ENCODE results near the gene TCF12.

Gene TCF12

DNA sequence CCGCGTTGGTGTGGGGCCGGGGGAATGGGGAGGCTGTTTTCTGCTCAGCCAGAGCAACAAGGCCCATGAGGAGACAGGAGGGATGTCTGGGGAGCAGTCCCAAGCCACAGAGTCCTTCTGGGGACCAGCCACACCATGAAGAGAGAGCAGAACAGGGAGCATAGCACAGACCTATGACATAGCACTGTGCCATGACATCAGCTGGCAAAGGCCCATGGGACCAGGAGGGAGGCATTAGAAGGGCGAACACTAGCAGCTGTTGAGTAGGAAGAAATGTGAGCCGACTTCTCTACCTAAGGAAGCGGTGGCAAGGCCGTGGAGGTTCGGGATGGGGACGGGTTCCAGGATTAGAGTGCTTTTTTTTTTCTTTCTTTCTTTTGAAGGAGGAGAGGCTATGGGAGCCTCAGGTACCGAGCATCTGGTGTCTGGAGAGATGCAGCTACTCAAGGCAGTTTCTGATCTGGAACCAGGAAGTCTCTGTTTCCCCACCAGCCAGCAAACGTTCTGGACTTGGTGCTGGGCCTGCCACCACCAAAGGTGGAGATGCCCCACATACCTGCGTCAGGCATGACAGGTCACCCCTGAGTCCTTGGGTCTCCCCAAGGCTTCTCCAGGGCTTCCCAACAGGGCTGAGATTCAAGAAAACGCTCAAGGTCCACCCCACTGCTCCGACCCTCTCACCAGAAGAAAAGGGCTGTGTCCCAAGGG, 380.6 kb downstream of the TCF12 start:
- H3K27ac ChIP-seq (ENCODE audit: low read length), result no peak overlapping the region
- H3K9me3 ChIP-seq (ENCODE audit: control insufficient read depth, low read depth, low read length), result no peaks in the 10 kb centered on the region
- H3K9ac ChIP-seq (ENCODE audit: low read length), result no peak overlapping the region
- no peaks in the 10 kb centered on the region for H3K36me3 ChIP-seq (ENCODE audit: control insufficient read depth, low read depth, low read length)
- no peaks in the 10 kb centered on the region for H3K27me3 ChIP-seq (ENCODE audit: control insufficient read depth, insufficient read depth, low read length)
- no peak overlapping the region for H3K4me3 ChIP-seq (ENCODE audit: low read length)
- peaks cover 7% of the 10 kb centered on the region for H3K4me1 ChIP-seq (ENCODE audit: control insufficient read depth, low read depth, low read length)

DNA sequence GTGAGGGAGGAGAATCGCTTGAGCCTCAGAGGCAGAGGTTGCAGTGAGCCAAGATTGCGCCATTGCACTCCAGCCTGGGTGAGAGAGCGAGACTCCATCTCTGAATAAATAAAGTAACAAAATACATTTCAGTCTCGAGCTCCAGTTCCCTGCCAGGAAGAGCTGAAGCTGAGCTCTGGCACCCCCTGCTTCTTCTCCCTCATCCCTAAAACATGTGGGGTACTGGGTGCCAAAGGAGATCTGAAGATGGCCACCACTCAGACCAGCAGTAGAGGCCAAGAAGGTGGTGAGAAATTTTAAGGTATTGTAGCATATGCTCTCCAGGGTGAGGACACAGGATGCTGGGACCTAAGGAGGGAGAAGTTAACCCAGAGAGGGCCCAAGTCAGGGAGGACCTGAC, 382.9 kb downstream of the TCF12 start:
- Histone ChIP-seq H3K27ac (ENCODE audit: low read length) (no peak overlapping the region), H3K27me3 (ENCODE audit: control insufficient read depth, insufficient read depth, low read length) (no peaks in the 10 kb centered on the region), H3K4me3 (ENCODE audit: low read length) (no peak overlapping the region), H3K36me3 (ENCODE audit: control insufficient read depth, low read depth, low read length) (no peaks in the 10 kb centered on the region), H3K9ac (ENCODE audit: low read length) (no peak overlapping the region), H3K9me3 (ENCODE audit: control insufficient read depth, low read depth, low read length) (no peaks in the 10 kb centered on the region), H3K4me1 (ENCODE audit: control insufficient read depth, low read depth, low read length) (peaks cover 7% of the 10 kb centered on the region)

DNA sequence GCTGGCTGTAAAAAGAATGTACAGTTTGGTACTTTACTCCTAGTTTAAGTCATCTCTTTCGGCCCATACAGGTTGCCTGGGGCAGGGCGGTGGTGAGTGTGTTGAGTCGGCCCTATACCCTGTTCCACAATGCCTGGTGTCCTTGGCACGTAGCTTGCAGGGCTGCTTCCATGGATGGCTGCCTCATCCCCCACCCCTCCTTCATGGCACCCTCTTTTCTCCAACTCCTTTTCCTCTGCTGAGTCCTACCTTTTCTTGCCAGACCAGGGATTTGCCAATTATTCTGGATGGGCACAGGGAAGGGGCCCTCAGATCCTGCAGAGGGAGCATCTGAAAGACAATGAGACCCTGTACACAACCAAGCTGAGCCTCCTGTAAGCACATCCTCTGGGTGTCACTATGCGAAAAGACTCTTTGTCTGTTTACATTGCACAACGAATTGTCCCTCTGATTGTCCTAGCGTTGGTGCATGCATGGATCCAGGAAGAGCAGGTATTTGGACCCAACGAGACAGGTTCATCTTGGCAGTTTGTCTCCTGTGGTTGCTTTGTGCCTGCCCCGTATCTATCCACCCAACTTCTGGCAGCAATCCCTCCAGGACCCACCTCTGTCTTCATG, 384.3 kb downstream of the TCF12 start:
- no peak overlapping the region for H3K9ac ChIP-seq (ENCODE audit: low read length)
- no peaks in the 10 kb centered on the region for H3K36me3 ChIP-seq (ENCODE audit: control insufficient read depth, low read depth, low read length)
- H3K9me3 ChIP-seq (ENCODE audit: control insufficient read depth, low read depth, low read length), result no peaks in the 10 kb centered on the region
- H3K27ac ChIP-seq (ENCODE audit: low read length), result no peak overlapping the region
- H3K27me3 ChIP-seq (ENCODE audit: control insufficient read depth, insufficient read depth, low read length), result no peaks in the 10 kb centered on the region
- H3K4me3 ChIP-seq (ENCODE audit: low read length), result no peak overlapping the region
- peaks cover 7% of the 10 kb centered on the region for H3K4me1 ChIP-seq (ENCODE audit: control insufficient read depth, low read depth, low read length)

DNA sequence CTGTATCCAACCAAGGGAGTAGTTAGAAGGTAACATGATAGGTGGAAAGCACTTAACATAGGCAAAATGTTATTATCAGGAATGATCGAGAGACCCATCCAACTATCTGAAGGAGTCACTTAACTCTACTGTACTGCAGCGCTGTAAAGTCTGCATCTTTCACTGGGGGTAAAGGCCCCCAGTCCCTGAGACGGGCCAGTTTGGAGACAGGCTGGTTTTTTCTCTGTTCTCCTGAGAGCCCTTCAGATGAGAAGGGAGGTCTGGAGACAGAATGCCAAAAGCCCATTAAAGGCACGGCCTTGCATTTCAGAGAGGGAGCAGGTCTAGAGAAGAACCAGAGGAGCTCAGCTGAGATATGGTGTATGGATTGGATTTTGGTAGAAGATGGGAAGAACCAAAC, 386.6 kb downstream of the TCF12 start:
- no peaks in the 10 kb centered on the region for H3K27me3 ChIP-seq (ENCODE audit: control insufficient read depth, insufficient read depth, low read length)
- peaks cover 7% of the 10 kb centered on the region for H3K4me1 ChIP-seq (ENCODE audit: control insufficient read depth, low read depth, low read length)
- H3K9me3 ChIP-seq (ENCODE audit: control insufficient read depth, low read depth, low read length), result no peaks in the 10 kb centered on the region
- H3K9ac ChIP-seq (ENCODE audit: low read length), result no peak overlapping the region
- H3K36me3 ChIP-seq (ENCODE audit: control insufficient read depth, low read depth, low read length), result no peaks in the 10 kb centered on the region
- H3K4me3 ChIP-seq (ENCODE audit: low read length), result no peak overlapping the region
- H3K27ac ChIP-seq (ENCODE audit: low read length), result no peak overlapping the region

DNA sequence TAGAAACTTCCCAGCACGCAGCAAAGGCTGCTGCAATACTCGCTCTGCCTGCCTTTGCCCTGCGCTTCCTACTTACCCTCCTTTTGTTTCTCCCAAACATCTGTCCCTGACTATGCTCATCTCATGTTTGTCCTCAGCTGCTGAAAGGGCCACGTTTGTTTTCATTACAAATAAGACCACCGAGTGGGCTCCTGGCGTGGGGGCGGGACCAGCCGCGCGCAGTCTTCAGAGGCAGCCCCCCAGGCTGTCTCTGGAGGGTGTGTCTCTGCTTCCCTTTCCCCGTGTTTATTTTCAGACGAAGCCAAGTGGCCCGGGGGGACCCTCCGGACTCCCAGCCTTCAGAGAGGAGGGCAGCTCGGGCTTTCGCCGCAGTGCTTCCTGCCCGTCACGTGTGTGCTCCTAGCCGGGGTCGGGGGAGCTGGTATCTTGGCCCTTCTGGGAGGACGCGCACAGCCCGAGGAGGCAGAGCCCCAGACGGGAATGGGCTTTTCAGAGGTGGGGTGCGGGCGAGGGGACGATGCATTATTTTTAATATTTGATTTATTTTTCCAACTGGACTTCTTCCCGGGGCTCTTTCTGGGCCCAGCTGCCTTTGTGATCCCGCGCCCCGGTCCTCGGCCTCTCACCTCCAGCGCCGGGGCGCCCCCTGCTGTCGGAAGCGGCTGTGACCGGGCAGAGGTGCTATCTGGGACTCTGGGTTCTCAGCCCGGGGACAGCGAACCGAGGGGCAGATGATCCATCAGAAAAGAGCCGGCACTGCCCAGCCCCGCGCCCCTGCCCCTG, 387.9 kb downstream of the TCF12 start:
- Histone ChIP-seq H3K4me1 (ENCODE audit: control insufficient read depth, low read depth, low read length) (peaks cover 7% of the 10 kb centered on the region), H3K4me3 (ENCODE audit: low read length) (peak overlapping the region; percentile 68), H3K9me3 (ENCODE audit: control insufficient read depth, low read depth, low read length) (no peaks in the 10 kb centered on the region), H3K9ac (ENCODE audit: low read length) (peak overlapping the region; percentile 80), H3K27me3 (ENCODE audit: control insufficient read depth, insufficient read depth, low read length) (no peaks in the 10 kb centered on the region), H3K36me3 (ENCODE audit: control insufficient read depth, low read depth, low read length) (no peaks in the 10 kb centered on the region), H3K27ac (ENCODE audit: low read length) (peak overlapping the region; percentile 5)

DNA sequence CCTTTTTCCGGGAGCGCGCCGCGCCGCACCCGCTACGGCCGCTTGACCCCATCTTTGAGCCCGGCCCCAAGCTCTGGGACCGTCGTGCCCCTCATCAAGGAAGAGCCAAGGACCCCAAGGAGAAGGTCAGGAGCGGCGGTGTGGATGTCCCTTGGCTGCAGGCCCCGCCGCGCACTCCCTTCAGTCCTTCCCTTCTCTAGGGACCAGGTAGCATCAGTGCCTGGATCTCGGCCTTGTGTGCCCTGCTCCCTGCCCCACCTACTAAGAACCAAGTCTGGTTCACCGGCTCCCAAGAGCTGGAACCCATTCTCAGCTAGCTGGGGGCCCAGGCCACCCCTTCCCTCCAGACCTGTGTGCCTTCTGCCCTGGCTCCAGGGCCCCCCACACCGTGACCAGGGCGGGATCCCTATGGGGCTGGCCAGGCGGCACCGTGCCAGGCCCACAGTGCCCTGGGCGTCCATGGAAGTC, 388.5 kb downstream of the TCF12 start:
- Histone ChIP-seq H3K36me3 (ENCODE audit: control insufficient read depth, low read depth, low read length) (no peaks in the 10 kb centered on the region), H3K27me3 (ENCODE audit: control insufficient read depth, insufficient read depth, low read length) (no peaks in the 10 kb centered on the region), H3K9ac (ENCODE audit: low read length) (no peak overlapping the region), H3K4me3 (ENCODE audit: low read length) (peak overlapping the region; percentile 68), H3K9me3 (ENCODE audit: control insufficient read depth, low read depth, low read length) (no peaks in the 10 kb centered on the region), H3K4me1 (ENCODE audit: control insufficient read depth, low read depth, low read length) (peaks cover 7% of the 10 kb centered on the region), H3K27ac (ENCODE audit: low read length) (no peak overlapping the region)

DNA sequence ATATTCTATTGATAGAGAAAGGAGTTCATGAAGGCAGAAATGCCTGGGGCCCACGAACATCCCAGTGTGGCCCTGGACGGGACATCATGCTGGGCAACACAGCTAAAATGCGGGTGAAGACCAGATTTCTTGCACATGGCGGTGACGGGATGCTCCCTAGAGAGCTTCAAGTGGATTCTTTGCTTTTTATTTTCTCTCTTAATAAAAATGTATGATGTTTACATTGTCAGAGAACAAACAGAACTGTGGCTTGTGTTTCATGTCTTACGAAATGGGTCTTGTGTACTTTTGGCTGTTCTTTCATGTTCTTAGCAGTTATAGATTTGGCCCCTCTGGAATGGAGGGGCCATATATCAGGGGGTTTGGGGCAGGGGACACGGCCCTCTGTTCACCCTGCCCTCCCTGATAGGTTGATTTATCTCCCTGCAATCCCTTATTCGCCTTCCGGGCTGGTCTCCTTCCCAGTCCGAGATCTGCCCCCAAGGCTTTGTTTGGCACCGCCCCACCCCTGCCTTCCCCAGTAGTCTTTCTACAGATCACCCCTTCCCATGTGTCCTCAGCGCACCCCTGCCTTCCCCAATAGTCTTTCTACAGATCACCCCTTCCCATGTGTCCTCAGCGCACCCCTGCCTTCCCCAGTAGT, 389.2 kb downstream of the TCF12 start:
- Histone ChIP-seq H3K9me3 (ENCODE audit: control insufficient read depth, low read depth, low read length) (no peaks in the 10 kb centered on the region), H3K36me3 (ENCODE audit: control insufficient read depth, low read depth, low read length) (no peaks in the 10 kb centered on the region), H3K4me1 (ENCODE audit: control insufficient read depth, low read depth, low read length) (peaks cover 6% of the 10 kb centered on the region), H3K27ac (ENCODE audit: low read length) (no peak overlapping the region), H3K9ac (ENCODE audit: low read length) (no peak overlapping the region), H3K4me3 (ENCODE audit: low read length) (no peak overlapping the region), H3K27me3 (ENCODE audit: control insufficient read depth, insufficient read depth, low read length) (no peaks in the 10 kb centered on the region)

DNA sequence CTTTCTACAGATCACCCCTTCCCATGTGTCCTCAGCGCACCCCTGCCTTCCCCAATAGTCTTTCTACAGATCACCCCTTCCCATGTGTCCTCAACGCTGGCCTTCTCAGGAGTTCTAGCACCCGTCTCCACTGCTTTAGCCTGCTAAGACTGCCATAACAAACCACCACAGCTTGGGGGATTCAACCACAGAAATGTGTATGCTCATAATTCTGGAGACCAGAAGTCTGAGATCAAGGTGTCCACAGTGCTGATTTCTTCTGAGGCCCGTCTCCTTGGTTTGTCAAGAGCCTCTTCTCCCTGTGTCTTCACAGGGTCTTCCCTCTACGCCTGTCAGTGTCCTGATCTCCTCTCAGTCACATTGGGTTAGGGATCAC, 389.7 kb downstream of the TCF12 start:
- no peak overlapping the region for H3K4me3 ChIP-seq (ENCODE audit: low read length)
- H3K36me3 ChIP-seq (ENCODE audit: control insufficient read depth, low read depth, low read length), result no peaks in the 10 kb centered on the region
- no peak overlapping the region for H3K27ac ChIP-seq (ENCODE audit: low read length)

DNA sequence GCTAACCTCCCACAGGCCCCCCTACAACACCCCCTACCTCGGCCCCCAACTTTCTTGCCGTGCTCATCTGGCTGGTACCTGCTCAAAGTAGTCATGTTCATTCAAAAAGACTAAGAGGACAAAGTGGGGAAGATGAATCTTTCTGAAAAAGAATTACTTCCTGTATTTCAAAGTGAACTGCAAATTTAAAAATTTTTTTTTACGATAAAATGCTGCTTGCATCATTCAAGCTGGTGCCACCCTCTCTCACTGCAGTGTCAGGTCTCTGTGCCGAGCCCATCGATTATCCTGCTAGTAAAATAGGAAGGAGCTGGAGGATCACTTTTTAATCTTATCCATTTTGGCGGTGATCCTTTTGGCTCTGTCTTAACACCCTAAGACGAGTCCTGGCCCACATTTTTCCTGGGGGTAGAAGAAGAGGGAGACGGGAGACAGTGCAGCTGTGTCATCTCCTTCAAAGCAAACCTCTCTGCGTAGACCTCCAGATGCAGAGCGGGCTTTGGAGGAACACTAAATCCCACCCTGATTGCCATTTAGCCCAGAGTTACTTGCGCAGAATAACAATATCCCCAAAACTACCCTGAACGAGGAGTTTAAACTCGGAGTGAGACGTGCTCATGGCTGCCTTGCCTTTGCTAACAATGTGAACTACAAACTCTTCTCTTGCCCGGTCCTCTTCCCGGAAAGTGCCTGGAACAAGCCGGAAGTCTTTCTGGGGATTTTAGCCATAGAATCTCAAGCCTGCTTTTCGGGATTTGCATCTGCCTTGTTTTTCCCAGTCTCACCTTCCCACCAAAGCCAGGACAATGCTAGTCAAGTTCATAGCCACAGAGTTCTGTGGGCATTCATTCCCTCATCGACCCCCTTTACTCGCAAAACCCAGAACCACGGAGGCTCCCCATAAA, 391.7 kb downstream of the TCF12 start:
- Histone ChIP-seq H3K27me3 (ENCODE audit: control insufficient read depth, insufficient read depth, low read length) (no peaks in the 10 kb centered on the region), H3K9me3 (ENCODE audit: control insufficient read depth, low read depth, low read length) (no peaks in the 10 kb centered on the region), H3K36me3 (ENCODE audit: control insufficient read depth, low read depth, low read length) (no peaks in the 10 kb centered on the region), H3K27ac (ENCODE audit: low read length) (no peak overlapping the region), H3K4me3 (ENCODE audit: low read length) (no peak overlapping the region), H3K4me1 (ENCODE audit: control insufficient read depth, low read depth, low read length) (no peaks in the 10 kb centered on the region), H3K9ac (ENCODE audit: low read length) (no peak overlapping the region)

More for the DNA sequence above, 389.7 kb downstream of the TCF12 start:
- peaks cover under 1% of the 10 kb centered on the region for H3K4me1 ChIP-seq (ENCODE audit: control insufficient read depth, low read depth, low read length)
- H3K27me3 ChIP-seq (ENCODE audit: control insufficient read depth, insufficient read depth, low read length), result no peaks in the 10 kb centered on the region
- H3K9ac ChIP-seq (ENCODE audit: low read length), result no peak overlapping the region
- H3K9me3 ChIP-seq (ENCODE audit: control insufficient read depth, low read depth, low read length), result no peaks in the 10 kb centered on the region

DNA sequence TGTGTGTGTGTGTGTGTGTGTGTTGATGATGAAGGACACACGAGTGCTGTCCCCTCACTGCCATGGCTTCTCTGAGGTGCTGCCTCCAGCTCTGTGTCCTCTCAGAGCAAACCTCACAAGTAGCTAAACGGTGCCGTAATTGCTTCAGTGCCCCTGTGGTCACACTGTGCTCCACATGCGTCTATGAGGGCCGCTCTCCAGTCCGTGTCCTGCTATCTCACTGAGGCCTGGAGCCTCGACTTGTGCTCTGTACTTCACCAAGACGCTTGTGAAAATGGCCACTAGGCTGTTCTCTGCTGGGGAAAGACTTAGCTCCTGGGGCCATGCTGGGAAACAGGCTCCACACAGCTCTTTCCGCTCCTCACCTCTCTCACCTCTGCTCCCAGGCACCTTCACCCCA, 392.4 kb downstream of the TCF12 start:
- no peak overlapping the region for H3K4me3 ChIP-seq (ENCODE audit: low read length)
- H3K27ac ChIP-seq (ENCODE audit: low read length), result no peak overlapping the region
- no peaks in the 10 kb centered on the region for H3K36me3 ChIP-seq (ENCODE audit: control insufficient read depth, low read depth, low read length)
- H3K27me3 ChIP-seq (ENCODE audit: control insufficient read depth, insufficient read depth, low read length), result no peaks in the 10 kb centered on the region
- no peaks in the 10 kb centered on the region for H3K9me3 ChIP-seq (ENCODE audit: control insufficient read depth, low read depth, low read length)
- no peaks in the 10 kb centered on the region for H3K4me1 ChIP-seq (ENCODE audit: control insufficient read depth, low read depth, low read length)
- no peak overlapping the region for H3K9ac ChIP-seq (ENCODE audit: low read length)

DNA sequence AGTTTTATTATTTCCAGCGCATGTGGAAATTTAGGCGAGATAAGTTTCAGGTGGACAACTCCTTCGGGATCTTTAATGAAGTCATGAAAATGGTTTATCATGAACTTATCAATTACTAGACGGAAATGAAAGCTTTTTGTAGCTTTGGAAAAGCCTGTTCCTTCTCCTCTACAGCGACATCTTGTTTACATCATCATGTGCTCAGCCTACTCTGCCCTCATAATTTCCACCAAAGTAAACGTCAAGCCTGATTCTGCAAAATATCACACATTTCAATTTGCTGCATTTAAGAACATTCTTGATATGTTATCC, 393.5 kb downstream of the TCF12 start:
- no peak overlapping the region for H3K4me3 ChIP-seq (ENCODE audit: low read length)
- H3K4me1 ChIP-seq (ENCODE audit: control insufficient read depth, low read depth, low read length), result no peaks in the 10 kb centered on the region
- H3K27me3 ChIP-seq (ENCODE audit: control insufficient read depth, insufficient read depth, low read length), result no peaks in the 10 kb centered on the region
- no peak overlapping the region for H3K27ac ChIP-seq (ENCODE audit: low read length)
- no peaks in the 10 kb centered on the region for H3K36me3 ChIP-seq (ENCODE audit: control insufficient read depth, low read depth, low read length)
- H3K9me3 ChIP-seq (ENCODE audit: control insufficient read depth, low read depth, low read length), result no peaks in the 10 kb centered on the region
- H3K9ac ChIP-seq (ENCODE audit: low read length), result no peak overlapping the region

All from iPS-18a (cell line).